SK-MEL-5 (cell line): Measurements from ENCODE around the gene MET. TPM values are rescaled to one million over a fixed set of nuclear protein-coding genes. Genes with fewer than 3 reads are reported as not detected.
A peak's percentile ranks its signal among the peaks of the same experiment; 100 is the strongest.
"Not testable (repeated sequence)": the region's sequence is repeated elsewhere in the genome, so short reads cannot be mapped to it uniquely, and the experiment has no call there.

ENCODE experiments used
- DNase-seq: peaks from one replicate; pipeline ENCODE4 v3.0.0-alpha.2; 2016; ENCODE audit warnings: low read depth, low spot score
- in situ Hi-C: cut with HindIII; loops from 2 replicates; pipeline ENCODE4 v1.10.0; 2016; ENCODE audit warnings: low sequenced_read_pairs, high pct_unique_total_duplicates, low pct_unique_long_range_greater_than_20kb
- total RNA-seq: library from RNA; depleted of rRNA; stranded (reverse); fragments of >200 nt; shearing (Covaris generic); gene quantifications from 2 replicates; pipeline ENCODE4 v1.2.3, GENCODE V29; 2014

Gene MET
- total RNA-seq, 1 experiment from 2014 or later, result 331 TPM

DNA sequence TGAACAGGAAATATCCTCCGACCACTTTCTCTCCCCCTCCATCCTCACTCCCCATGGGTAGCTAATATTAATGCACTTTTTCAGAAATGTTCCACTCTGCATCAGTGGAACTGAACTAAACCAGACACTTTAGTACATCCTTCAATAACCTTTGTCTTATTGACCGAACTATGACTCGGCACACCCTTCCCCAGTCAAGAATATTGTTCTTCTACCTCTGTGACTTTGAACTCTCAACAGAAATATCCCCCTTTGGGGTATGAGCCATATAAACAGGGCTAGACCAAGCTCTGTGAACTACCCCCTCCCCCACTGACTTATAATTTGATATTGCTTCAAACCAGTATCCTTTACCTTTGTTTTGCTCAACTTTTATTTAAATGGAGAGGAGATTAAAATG, 132.5 kb downstream of the MET start:
- in situ Hi-C loops, result no loop called here
- DNase-seq, result no peak

DNA sequence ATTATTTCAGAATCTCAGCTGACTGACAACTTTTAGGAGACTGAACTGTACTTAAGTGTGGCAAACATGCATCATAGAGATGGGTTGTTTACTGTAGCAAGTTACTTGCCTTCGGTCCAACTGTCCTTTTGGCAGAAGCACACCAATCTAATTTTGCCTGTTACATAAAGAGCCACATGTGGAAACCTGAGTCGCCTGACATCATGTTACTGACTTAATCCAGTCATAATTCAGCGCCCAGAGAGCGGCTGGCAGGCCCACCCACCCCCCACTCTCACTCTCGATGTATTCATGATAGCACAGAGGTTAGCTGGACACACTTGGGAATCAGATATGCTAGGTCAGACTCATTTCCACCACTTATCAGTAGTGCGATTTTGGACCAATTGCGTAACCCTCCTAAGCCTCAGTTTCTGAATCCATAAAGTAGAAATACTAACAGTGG, 133.1 kb downstream of the MET start:
- DNase-seq, result peak; percentile 61
- in situ Hi-C loops, result no loop called here

DNA sequence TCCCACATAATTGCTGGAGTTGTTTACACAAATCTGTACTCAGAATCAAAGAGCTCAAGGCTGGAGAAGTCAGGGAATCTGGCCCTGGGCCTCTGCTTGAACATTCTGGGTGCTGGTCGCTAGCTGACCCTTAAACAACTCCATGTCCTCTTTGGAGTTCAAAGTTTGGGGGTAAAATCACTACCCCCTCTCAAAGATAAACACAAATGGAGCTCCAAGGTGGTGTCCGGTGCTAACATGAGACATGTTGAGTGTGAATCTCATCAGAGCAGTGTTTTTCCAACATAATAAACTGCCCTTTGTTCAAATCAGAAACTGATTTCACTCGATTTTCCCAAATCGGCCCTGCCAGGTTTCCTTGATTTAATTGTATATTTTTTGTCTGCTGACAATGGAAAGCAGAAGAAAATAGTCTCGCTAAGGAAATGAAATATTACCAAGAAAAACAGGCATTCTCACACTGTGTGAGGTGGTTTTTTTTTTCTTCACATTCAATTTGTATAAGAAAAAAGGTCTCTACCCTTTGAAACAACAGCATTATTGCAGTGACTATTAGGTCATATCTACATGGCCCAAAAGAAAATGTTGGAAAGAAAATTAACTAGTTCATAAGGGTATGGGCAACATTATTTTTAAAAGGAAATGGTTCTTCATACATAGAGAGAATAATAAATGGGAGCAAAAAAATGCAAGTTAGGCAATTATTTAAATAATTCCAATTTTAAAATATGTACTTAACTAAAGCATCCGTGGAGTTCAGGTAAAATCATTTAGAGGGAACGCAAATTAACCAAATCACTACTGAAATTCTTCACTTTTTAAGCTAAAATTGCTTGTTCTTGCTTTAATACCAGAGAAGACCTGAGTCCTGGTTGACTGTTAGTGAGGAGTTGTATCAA, 134.3 kb downstream of the MET start:
- in situ Hi-C loops, result no loop called here
- DNase-seq, result peak; percentile 17

DNA sequence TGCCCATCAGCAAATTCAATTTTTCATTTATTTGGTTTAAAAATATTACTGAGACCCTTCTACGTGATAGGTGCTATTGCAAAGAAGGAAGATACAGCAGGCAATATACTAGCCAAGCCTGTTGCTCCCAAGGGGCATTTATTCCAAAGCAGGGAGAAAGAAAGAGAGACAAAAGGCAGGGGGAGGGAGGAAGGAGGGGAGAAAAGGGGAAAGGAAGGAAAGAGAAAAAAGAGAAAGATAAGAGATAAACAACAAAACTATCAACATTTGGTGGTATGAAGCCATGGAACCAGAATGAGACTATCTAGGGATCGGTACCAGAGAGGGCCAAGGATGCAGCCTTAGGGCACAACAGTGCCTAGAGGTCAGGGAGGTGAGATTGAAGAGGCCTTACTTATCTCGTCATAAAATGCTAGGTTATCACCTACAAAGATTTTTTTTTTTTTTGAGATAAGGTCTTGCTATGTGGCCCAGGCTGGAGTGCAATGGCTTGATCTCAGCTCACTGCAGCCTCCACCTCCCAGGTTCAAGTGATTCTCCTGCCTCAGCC, 135.1 kb downstream of the MET start:
- in situ Hi-C loops, result no loop called here
- DNase-seq, result no peak

DNA sequence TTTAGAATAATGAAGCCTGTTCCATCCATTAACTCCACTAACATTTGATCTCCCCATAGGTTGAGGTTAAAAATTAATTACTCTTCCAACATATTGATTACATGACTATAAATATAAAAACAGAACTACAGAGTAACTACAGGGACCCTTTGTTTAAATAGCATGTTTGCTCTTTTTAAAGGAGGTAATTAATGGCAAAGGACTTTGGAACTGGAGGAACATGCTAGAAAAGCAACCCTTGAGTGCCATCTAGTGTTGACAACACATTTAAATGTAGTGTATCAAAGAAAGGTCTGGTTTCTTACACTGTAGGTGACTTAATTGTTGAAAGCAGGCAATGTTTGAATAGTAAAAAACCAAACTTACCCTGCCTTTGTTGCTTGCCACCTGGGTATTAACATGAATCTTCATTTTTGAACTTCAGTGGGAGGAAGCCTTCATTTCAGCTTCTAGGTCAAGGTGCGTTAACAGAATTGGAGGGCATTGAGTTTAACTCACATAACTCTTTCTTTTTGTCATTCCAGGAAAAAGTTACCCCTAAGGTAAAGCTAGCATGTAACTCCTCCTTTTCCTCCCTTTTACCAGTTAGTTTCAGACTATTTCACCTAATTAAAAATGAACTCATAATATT, 137.8 kb downstream of the MET start:
- DNase-seq, result peak; percentile 87
- in situ Hi-C loops, result no loop called here

DNA sequence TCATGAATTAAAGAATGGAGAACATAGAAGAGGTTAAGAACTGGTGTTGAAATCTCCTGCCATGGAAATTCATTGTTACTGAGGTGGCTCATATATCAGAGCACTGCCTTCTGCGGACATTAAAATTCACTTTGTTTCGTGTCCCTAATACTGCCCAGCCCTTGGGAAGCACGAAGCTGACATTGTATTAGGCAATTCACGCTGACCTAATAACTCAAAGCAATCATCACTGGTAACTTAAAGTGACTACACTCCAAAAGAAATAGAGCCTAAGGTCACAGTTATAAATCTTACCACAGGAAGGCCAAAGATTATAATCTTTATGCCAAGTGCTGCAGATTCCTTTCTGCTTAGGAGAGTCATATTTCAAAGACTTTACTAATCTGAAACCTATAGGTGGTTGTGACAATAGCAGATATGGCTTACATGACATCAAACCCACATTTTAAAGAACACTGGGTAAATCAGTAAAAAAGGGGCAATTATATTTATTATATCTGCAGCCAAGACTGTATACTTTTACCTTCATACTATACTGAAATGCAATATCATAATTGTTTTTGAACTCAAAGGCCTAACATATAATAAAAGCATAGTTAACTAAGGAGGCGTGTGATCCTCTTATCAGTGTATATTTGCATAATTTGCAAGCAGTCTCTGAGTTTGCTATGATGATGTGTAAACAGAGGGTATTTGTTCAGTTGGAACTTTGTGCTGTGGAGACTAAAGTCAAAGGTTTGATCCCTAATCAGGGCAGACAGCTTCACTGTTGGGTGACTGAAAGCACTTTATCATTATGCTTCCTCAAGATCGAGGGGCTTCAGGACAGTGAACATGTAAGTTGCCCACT, 138.5 kb downstream of the MET start:
- no peak for DNase-seq
- in situ Hi-C loops, result no loop called here

DNA sequence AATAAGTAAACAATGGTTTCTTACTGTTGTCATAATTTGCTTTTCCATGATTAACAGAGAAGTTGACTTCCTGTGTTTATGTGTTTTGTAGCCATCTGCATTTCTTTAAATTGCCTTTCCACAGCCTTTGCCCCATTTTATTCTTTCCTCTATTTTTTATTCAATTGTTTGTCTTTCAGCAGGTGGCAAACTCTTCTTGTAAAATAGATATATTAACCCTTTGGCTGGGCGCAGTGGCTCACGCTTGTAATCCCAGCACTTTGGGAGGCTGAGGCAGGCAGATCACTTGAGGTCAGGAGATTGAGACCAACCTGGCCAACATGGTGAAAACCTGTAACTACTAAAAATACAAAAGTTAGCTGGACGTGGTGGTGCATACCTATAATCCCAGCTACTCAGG, 139.8 kb downstream of the MET start:
- DNase-seq, result no peak
- in situ Hi-C loops, result no loop called here

DNA sequence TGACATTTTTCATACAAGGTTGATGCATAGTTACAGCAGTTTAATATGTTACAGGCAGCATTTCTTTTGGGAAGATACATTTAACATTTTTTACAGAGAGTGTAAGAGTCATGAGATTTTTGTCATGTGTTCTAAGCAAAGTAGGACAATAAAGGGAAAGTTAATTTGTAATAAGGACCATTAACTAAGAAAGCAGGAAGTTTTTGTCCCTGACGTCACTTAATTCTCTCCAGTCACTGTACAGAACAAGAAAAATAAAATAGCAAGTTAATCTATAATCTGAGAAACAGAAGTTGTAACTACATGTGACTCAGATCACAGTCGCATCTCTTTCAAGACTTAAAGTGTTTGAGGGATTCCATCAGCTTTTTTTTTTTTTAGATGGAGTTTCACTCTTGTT, 140.9 kb downstream of the MET start:
- no peak for DNase-seq
- in situ Hi-C loops, result no loop called here

DNA sequence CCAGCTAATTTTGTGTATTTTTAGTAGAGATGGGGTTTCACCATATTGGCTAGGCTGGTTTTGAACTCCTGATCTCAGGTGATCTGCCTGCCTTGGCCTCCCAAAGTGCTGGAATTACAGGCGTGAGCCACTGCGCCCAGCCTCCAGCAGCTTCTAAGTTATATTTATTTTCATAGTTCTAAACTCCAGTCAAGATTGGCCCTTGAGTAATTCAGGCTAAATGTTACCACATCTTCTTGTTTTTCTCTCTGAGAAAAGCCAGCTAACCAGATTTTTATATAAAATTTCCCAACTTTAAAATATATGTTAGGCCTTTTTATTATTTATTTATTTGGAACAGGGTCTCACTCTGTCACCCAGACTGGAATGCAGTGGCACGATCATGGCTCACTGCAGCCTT, 141.4 kb downstream of the MET start:
- in situ Hi-C loops, DNase-seq: not testable (repeated sequence)

DNA sequence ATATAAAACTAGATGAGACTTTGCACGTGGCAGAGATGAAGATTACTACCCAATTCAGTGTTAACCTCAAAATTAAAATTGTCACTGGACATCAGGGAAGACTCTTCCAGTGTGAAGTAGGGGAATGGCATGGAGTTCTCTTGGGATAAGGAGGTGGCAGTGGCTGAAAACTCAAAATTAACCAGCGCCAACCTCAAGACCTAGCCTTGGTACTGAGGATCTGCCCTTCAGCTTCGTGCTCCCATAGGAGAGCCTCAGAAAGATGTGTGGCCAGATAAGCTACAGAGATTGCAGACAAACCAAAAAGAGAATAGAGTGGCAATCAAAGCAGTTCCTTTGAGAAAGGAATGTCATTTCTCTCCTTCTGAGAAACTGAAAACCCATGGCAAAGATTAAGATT, 143.0 kb downstream of the MET start:
- in situ Hi-C loops, result no loop called here
- no peak for DNase-seq

DNA sequence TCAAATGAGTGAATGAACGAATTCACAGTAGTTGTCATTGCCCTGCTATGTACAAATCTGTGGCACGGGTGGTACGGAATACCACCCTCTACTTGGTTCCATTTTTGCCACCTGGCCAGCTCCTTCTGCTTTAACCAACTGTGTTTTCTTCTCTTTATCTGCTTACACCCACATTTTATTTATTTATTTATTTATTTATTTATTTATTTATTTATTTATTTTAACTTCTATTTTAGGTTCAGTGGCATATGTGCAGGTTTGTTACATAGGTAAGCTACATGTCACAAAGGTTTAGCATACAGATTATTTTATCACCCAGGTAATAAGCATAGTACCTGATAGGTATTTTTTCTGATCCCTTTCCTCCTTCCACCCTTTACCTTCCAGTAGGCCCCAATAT, 148.2 kb downstream of the MET start:
- in situ Hi-C loops, result no loop called here
- no peak for DNase-seq

DNA sequence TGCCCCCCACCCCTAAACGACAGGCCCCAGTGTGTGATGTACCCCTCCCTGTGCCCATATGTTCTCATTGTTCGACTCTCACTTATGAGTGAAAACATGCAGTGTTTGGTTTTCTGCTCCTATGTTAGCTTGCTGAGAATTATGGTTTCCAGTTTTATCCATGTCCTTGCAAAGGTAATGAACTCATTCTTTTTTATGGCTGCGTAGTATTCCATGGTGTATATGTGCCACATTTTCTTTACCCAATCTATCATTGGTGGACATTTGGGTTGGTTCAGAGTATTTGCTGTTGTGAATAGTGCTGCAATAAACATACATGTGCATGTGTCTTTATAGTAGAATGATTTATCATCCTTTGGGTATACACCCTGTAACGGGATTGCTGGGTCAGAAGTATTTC, 149.7 kb downstream of the MET start:
- in situ Hi-C loops, result not testable (repeated sequence)

DNA sequence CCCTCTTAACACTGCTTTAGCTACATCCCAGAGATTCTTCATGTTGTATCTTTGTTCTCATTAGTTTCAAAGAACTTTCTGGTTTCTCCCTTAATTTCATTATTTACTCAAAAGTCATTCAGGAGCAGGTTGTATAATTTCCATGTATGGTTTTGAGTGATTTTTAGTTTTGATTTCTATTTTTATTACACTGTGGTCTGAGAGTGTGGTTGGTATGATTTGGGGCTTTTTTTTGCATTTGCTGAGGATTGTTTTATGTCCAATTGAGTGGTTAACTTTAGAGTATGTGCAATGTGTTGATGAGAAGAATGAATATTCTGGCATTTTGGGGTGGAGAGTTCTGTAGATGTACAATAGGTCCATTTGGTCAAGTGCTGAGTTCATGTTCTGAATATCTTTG, 152.5 kb downstream of the MET start:
- DNase-seq, result no peak
- in situ Hi-C loops, result no loop called here

More for the DNA sequence above, 149.7 kb downstream of the MET start:
- not testable (repeated sequence) for DNase-seq

DNA sequence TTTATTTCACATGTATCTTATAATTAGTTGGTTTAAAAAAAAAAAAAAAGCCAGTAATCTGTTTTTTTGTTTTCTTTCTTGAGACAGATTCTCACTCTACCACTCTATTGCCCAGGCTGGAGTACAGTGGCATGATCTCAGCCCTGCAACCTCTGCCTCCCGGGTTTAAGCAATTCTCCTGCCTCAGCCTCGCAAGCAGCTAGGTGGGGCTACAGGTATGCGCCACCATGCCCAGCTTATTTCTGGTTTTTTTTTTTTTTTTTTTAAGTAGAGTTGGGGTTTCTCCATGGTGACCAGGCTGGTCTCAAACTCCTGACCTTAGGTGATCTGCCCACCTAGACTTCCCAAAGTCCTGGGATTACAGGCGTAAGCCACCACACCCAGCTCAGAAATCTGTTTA, 156.3 kb downstream of the MET start:
- in situ Hi-C loops, result no loop called here
- no peak for DNase-seq

DNA sequence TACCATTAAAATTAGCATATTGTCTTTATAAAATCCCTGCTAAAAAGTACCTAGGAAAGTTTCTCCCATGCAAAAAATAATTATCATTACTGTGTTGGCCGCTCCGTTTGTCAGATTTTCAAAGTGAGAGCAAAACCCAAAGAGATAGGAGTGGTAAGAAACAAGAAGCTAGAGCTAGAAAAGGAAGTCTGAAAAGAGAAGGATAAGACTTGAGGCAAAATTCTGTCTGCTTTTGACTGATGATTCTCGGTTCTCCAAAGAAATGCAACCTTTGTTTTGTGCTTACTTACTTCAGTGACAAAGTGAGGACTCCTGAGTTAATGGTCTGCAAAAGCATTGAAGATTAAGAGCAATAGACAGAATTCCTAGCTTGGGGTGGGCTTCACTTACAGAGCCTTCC, 157.0 kb downstream of the MET start:
- in situ Hi-C loops, result no loop called here

DNA sequence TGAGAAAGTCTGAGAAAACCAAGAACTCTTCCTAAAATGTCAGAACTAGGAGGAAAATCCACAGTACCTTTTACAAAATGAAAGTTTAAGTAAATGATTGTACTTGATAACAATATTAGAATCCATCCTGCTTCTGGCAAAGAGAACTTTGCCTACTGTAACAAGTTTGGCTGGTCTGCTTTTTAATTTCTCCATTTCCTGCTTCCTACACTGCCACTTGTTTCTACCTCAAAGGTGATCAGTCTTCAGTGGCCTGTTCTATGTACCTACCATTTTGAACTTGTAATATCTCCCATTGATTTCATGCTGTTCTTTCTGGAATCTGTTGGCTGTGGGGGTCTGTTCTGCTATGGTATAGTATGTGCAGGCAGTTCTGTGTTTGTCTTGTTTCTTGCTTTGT, 157.5 kb downstream of the MET start:
- no peak for DNase-seq
- in situ Hi-C loops, result no loop called here

More for the DNA sequence above, 157.0 kb downstream of the MET start:
- no peak for DNase-seq

DNA sequence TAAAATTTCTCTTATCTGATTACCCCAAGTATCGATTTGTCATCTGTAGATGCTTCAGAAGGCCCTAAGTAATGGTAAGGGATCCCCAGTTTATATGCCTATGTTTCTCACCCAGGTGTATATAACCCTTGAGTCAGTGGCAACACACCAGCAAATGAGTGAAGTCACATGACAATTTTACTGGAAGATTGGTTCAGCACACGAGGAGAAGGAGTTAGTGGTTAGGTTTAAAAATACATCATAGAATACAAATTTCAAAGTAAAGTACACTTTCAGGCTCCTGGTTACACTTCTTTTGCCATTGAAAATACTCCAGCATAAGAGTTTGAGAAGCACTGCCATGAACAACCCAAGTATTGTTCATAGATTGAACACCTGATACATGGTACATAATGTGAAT, 160.7 kb downstream of the MET start:
- no peak for DNase-seq
- in situ Hi-C loops, result no loop called here
